Heart right ventricle (tissue), 16 donors: Measurements from ENCODE around the gene PIGV. TPM values are rescaled to one million over a fixed set of nuclear protein-coding genes. Genes with fewer than 3 reads are reported as not detected.

ENCODE experiments used
- ATAC-seq, 8 donors: fragments of 200-7000 bp; cut with Tn5 transposase; one replicate each; pipeline ENCODE4 v1.9.1; 2020; ENCODE audit warnings: mild to moderate bottlenecking in 8 of 8, moderate library complexity in 8 of 8, moderate number of reproducible peaks in 1 of 8
- DNase-seq, 2 donors: peaks; one replicate each; pipeline ENCODE4 v3.0.0-alpha.2; 2020
- H3K27ac ChIP-seq, 10 donors: fragments of 200-600 bp; sonication (generic) in 2 of 10; one replicate each; pipeline versions ENCODE4 v1.5.0 to v1.8.0; 2020 to 2022; ENCODE audit warnings: mild to moderate bottlenecking in 3 of 10
- H3K27me3 ChIP-seq, 7 donors: fragments of 200-600 bp; one replicate each; pipeline ENCODE4 v1.8.0; 2021 to 2022; ENCODE audit warnings: mild to moderate bottlenecking in 2 of 7
- H3K36me3 ChIP-seq, 9 donors: fragments of 200-600 bp; sonication (generic) in 1 of 9; one replicate each; pipeline versions ENCODE4 v1.5.0 to v1.8.0; 2020 to 2022; ENCODE audit warnings: mild to moderate bottlenecking in 2 of 9
- H3K4me1 ChIP-seq, 9 donors: fragments of 200-600 bp; sonication (generic) in 1 of 9; one replicate each; pipeline versions ENCODE4 v1.5.0 to v1.8.0; 2020 to 2022; ENCODE audit warnings: mild to moderate bottlenecking in 4 of 9
- H3K4me3 ChIP-seq, 10 donors: fragments of 200-600 bp; sonication (generic) in 2 of 10; one replicate each; pipeline versions ENCODE4 v1.5.0 to v1.8.0; 2020 to 2022; ENCODE audit warnings: mild to moderate bottlenecking in 7 of 10, moderate library complexity in 2 of 10
- H3K9me3 ChIP-seq, 11 donors: fragments of 200-600 bp in 10 of 11; sonication (generic) in 2 of 11; one replicate each; pipeline versions ENCODE4 v1.5.0 to v1.8.0; 2013 to 2022; ENCODE audit warnings: mild to moderate bottlenecking in 2 of 11, control low read depth in 1 of 11, moderate library complexity in 1 of 11
- WGBS, 2 donors: extraction: QIAGEN DNeasy Blood & Tissue Kit; methylation state at CpG; one replicate each; pipeline ENCODE4 v1.1.7; 2013; ENCODE audit warnings: inconsistent platforms in 1 of 2; 5-methylcytosine and 5-hydroxymethylcytosine counted together
- intact Hi-C, 10 donors: fragments of 100-400 bp; cut with DNase I; formaldehyde crosslinking; loops; one replicate each; pipeline versions ENCODE4 v1.11.1 to v1.14.2; 2022
- long read RNA-seq, 3 donors: library from polyadenylated mRNA; unstranded; transcript quantifications; one replicate each; pipeline ENCODE4 v2.0.0, GENCODE V29; 2020 to 2021
- polyA plus RNA-seq, 2 donors: library from polyadenylated mRNA; stranded (reverse); fragments of 200-250 nt; gene quantifications; one replicate each; pipeline ENCODE4 v1.2.3, GENCODE V29; 2013
- total RNA-seq, 10 donors: library from RNA; stranded (reverse); fragmentation: NEBNext Ultra II Directional in 3 of 10; extraction: Animal tissue kit (Norgen Biotek cat#: 25700) in 3 of 10; gene quantifications; one replicate each; pipeline versions ENCODE4 v1.2.1 to v1.2.4, GENCODE V29; 2021 to 2023
- TF ChIP-seq, protein P1 (sequence below), 9 donors: fragments of 200-600 bp; sonication (generic) in 2 of 9; IDR thresholded peaks; one replicate each; pipeline versions ENCODE4 v1.5.0 to v1.8.0; 2021 to 2022; ENCODE audit warnings: antibody characterized with exemption in 9 of 9, mild to moderate bottlenecking in 5 of 9, moderate library complexity in 1 of 9
- donor health status: Arrhythmogenic right ventricular cardiomyopathy.
- donor health status: ischemic (EF 13 %, LVEDD 7.1; RV severe dilation, severe dysfunction).
- donor health status: healthy with polysubstance abuse.
- donor health status: DM: no; HTN: yes; CAD: no.
- donor health status: DM: no; HTN: no; CAD: no.
- donor health status: ischemic (EF 25% LVEDD 6.9; RV normal size, moderate dysfunction).
- donor health status: ischemic (EF 25% LVEDD 5.7; RV mildly dilated, moderate dysfunction).
- donor health status: healthy.
- donor health status: DM: yes; HTN: yes; CAD: no.
- donor health status: Ischemic cardiomyopathy.
- donor health status: ischemic (EF 35%, LVEDD 5.7; RV mildly dilated, moderate dysfunction).
- donor health status: nonischemic (EF 11% LVEDD 7.7; RV severe dilation, severe dysfunction).
- donor health status: DM: yes; HTN: yes; CAD: no.
- donor health status: PGD.
- donor health status: ischemic (EF 29% LVEDD 5.4; RV normal size, mild dysfunction).
- donor health status: nonischemic (EF 23%, LVEDD 6.1; RV moderate dilation, normal function).

PIGV gene
- total RNA-seq (1 to 10 TPM; 2.7 to 7.5 (median 4.6) TPM), polyA plus RNA-seq (1 to 10 TPM; 2.9 to 3.4 TPM)
- long read RNA-seq, donor 1, partial matches to known transcripts: 1 of 12 reads
- long read RNA-seq, donor 1, other reads (novel, unspliced or antisense): 9 of 12 reads
- long read RNA-seq, donor 2, partial matches to known transcripts: 2 of 14 reads
- long read RNA-seq, donor 2, other reads (novel, unspliced or antisense): 8 of 14 reads
- long read RNA-seq, donor 3, transcript PIGV-201 (4 exons, 2,367 nt): major isoform, 7 of 24 reads
- long read RNA-seq, donor 3, partial matches to known transcripts: 4 of 24 reads
- long read RNA-seq, donor 3, other reads (novel, unspliced or antisense): 12 of 24 reads

DNA sequence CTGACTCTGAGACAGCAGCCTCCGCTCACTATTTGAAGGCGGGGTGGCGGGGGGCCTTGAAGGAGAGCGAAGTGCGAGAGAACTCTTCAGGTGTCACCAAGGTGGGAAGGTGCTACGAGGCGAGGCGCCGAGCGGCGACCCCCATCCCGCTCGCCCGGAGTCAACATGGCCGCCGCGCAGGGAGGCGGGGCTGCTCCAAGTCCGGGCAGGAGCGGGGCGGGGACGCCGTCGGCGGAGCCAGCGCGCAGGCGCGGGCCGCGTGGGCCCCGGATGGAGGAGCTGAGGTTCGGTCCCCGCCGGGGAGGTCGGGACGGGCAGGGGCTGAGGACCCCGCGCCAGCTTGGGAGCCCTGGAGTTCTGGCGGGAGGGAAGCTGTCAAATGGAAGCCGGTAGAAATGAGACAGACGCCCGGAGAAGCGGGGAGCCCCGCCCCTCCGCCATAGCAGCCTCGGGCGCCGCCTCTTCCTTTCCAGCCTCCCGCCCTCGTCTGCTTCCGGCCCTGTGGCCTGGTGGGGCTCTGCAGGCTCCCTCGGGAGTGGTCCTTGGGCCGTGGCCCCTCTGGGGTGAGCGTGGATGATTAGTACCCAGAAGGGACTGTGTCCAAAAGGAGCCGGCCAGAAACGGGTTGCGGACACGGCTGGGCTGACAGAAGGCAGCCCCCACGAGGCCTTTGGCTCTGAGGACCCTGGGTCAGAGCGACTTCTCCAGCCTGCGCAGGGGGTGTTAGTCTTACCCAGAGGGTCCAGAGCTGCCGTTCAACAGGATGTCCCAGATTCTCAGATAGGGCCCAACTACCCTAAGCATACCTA lies at the start of gene PIGV:
TSS of gene PIGV (plus strand) at position 245 of the 809 bp plus-strand sequence. CDS start 2,866 bp downstream, outside the sequence.
- peaks cover 25 to 84% (median 74%) of the 10 kb centered on the region in 9 donors for H3K4me1 ChIP-seq
- no peaks in the 10 kb centered on the region for H3K27me3 ChIP-seq
- peak within 1 kb of the TSS; percentile 97 to 100 (median 99) for H3K27ac ChIP-seq
- peak within 1 kb of the TSS; percentile 57 to 83 (median 70) for H3K4me3 ChIP-seq
- peaks cover 0 to 8% (median 0%) of the 10 kb centered on the region in 9 donors for H3K36me3 ChIP-seq
- peak; percentile 86 to 92 (median 90) for ATAC-seq
- intact Hi-C loops: loop anchor here (2.0 to 10.0 kb wide), 9 partner anchors 36 to 185 kb away; partner anchors contain the start of gene ARID1A (in 2 of the 10)
- TF ChIP-seq, protein P1, sequence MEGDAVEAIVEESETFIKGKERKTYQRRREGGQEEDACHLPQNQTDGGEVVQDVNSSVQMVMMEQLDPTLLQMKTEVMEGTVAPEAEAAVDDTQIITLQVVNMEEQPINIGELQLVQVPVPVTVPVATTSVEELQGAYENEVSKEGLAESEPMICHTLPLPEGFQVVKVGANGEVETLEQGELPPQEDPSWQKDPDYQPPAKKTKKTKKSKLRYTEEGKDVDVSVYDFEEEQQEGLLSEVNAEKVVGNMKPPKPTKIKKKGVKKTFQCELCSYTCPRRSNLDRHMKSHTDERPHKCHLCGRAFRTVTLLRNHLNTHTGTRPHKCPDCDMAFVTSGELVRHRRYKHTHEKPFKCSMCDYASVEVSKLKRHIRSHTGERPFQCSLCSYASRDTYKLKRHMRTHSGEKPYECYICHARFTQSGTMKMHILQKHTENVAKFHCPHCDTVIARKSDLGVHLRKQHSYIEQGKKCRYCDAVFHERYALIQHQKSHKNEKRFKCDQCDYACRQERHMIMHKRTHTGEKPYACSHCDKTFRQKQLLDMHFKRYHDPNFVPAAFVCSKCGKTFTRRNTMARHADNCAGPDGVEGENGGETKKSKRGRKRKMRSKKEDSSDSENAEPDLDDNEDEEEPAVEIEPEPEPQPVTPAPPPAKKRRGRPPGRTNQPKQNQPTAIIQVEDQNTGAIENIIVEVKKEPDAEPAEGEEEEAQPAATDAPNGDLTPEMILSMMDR (IDR thresholded peaks at IDR 0.05): peak in 3 of 9 donors; percentile 6 to 27 (median 24)
- 0 to 1% methylated on average over 61 to 63 of the region's 63 CpGs for whole genome bisulfite sequencing, 2 donors
- no peaks in the 10 kb centered on the region for H3K9me3 ChIP-seq
- DNase-seq: peak; percentile 87 to 92

DNA sequence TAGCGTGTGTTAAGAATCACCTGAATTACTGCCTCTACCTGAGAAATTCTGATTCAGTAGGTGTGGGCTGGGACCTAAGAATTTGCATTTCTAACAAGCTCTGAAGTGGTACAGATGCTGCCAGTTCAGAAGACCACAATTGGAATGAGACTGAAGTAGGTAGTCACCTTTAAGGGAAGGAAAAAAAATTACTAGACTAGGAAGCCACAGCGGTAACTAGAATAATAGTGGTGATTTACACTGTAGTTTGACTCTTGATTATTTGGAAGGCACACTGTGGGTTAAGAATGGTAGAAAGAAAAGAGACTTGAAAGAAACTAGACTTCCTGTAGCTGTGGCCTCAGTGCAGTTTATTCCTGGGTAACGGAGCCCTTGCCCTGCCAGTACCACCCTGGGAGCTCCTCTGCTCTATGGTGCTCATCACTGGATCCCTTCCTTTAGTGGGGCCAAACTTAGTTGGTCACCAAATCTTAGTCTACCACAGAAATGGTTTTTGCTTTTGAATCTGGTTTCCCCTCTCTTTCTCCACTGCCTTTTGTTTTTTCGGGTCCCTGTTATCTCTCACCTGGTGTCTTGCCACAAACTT lies 48.3 kb upstream of the PIGV start:
- Histone ChIP-seq H3K4me3 (no peak overlapping the region), H3K36me3 (peaks cover 0 to 90% (median 44%) of the 10 kb centered on the region in 9 donors), H3K9me3 (no peaks in the 10 kb centered on the region), H3K27ac (peak overlapping the region in 1 of 10 donors; percentile 55), H3K27me3 (no peaks in the 10 kb centered on the region), H3K4me1 (peaks cover 4 to 66% (median 47%) of the 10 kb centered on the region in 9 donors)
- DNase-seq: no peak
- intact Hi-C loops: loop anchor here in 1 of 10 donors (5.0 kb wide), 1 partner anchor 43 kb away; no protein-coding TSS in a partner anchor
- TF ChIP-seq, protein P1 (IDR thresholded peaks at IDR 0.05): no peak
- 73 to 78% methylated on average over 4 of the region's 4 CpGs for WGBS, 2 donors
- ATAC-seq: no peak

DNA sequence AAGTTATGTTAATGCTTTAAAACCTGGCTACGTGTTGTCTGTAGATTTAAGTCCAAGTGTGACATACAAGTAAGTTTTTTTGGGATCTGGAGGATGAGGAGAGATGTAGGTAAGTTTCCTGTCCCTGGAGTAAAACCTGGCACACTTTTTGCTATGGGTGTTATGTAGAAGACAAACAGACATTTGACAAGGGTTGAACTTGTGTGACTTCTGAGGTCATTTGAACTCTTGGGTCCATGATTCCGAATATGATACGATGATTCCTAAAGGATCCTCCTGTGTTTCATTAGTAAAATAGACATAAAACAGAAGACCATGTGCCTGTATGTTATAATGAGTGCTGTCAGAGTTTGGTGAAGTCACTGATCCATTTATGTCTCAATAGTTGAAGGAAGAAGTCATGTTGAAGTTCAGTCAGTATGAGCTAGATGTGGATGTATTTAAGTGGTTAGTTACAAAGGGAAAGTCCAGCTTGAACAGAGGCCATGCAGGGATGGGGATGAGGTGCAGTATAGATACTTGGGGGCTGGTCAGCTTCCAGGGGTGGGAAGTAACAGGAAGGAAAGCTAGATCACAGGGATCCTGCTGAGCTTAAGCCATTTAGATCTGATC lies 47.6 kb upstream of the PIGV start:
- no peak for DNase-seq
- TF ChIP-seq, protein P1 (IDR thresholded peaks at IDR 0.05): no peak
- H3K9me3 ChIP-seq: no peaks in the 10 kb centered on the region
- H3K4me1 ChIP-seq: peaks cover 6 to 68% (median 48%) of the 10 kb centered on the region in 9 donors
- no peaks in the 10 kb centered on the region for H3K27me3 ChIP-seq
- H3K4me3 ChIP-seq: no peak overlapping the region
- H3K36me3 ChIP-seq: peaks cover 0 to 85% (median 37%) of the 10 kb centered on the region in 9 donors
- H3K27ac ChIP-seq: peak overlapping the region in 4 of 10 donors; percentile 17 to 55 (median 27)
- intact Hi-C loops: loop anchor here in 1 of 10 donors (5.0 kb wide), 1 partner anchor 43 kb away; the partner anchor contains the start of gene ARID1A
- ATAC-seq: no peak
- WGBS, 2 donors: 64 to 65% methylated on average over 3 of the region's 3 CpGs
